ENCODE data around the gene MRPL3. TPM values are rescaled to one million over a fixed set of nuclear protein-coding genes. Genes with fewer than 3 reads are reported as not detected.
"Not testable (repeated sequence)": the region's sequence is repeated elsewhere in the genome, so short reads cannot be mapped to it uniquely, and the experiment has no call there.

Gene MRPL3
- total RNA-seq, 2 experiments from 2014 or later: 64.1 to 98.0 TPM

GRCh38 chr3:131535596-131535995 is 32.8 kb upstream of the MRPL3 start:
- no peaks in the 10 kb centered on the region for H3K4me1 Mint-ChIP-seq
- CTCF ChIA-PET: no interaction called here
- peaks cover 47% of the 10 kb centered on the region for H3K27me3 Mint-ChIP-seq
- no peaks in the 10 kb centered on the region for H3K36me3 Mint-ChIP-seq
- no peak overlapping the region for H3K4me3 Mint-ChIP-seq
- ATAC-seq: no peak
- H3K9me3 Mint-ChIP-seq (ENCODE audit: low read depth): no peaks in the 10 kb centered on the region
- no peak overlapping the region for H3K27ac Mint-ChIP-seq
- no peak for DNase-seq

DNA sequence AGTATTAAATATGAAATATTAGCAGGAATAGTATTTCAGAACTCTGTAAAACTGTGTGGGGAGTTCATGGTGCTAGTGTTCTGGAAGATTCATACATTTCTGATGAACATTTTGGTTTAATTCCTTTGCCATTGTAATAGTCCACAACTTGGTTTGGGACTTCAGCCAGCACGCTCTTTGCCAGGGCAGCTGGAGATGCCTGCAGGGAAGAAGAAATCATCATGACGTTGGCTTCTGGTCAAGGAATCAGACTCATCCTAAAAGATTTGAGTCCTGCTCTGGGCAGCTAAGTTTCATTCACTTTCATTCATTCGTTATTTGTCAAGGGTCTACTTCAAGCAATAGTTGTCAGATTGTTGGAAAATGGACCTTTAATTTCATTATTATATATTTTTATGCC is 32.4 kb upstream of the MRPL3 start:
- H3K4me1 Mint-ChIP-seq: no peaks in the 10 kb centered on the region
- DNase-seq: no peak
- no peaks in the 10 kb centered on the region for H3K36me3 Mint-ChIP-seq
- CTCF ChIA-PET: no interaction called here
- ATAC-seq: no peak
- H3K9me3 Mint-ChIP-seq (ENCODE audit: low read depth): no peaks in the 10 kb centered on the region
- no peak overlapping the region for H3K4me3 Mint-ChIP-seq
- no peak overlapping the region for H3K27ac Mint-ChIP-seq
- H3K27me3 Mint-ChIP-seq: peaks cover 47% of the 10 kb centered on the region

- ATAC-seq: no peak
- no peaks in the 10 kb centered on the region for H3K9me3 Mint-ChIP-seq (ENCODE audit: low read depth)
- no peak overlapping the region for H3K27ac Mint-ChIP-seq
- H3K4me3 Mint-ChIP-seq: no peak overlapping the region
- CTCF ChIA-PET: no interaction called here
- peaks cover 59% of the 10 kb centered on the region for H3K27me3 Mint-ChIP-seq
- no peaks in the 10 kb centered on the region for H3K4me1 Mint-ChIP-seq
- DNase-seq: no peak
- no peaks in the 10 kb centered on the region for H3K36me3 Mint-ChIP-seq
Measured at GRCh38 chr3:131532645-131533044, 29.9 kb upstream of the MRPL3 start.

- DNase-seq: no peak
- H3K27ac Mint-ChIP-seq: no peak overlapping the region
- H3K4me1 Mint-ChIP-seq: no peaks in the 10 kb centered on the region
- ATAC-seq: no peak
- H3K36me3 Mint-ChIP-seq: no peaks in the 10 kb centered on the region
- H3K27me3 Mint-ChIP-seq: peaks cover 66% of the 10 kb centered on the region
- CTCF ChIA-PET: no interaction called here
- H3K4me3 Mint-ChIP-seq: no peak overlapping the region
- H3K9me3 Mint-ChIP-seq (ENCODE audit: low read depth): no peaks in the 10 kb centered on the region
Measured at GRCh38 chr3:131530843-131531242, 28.1 kb upstream of the MRPL3 start.

DNA sequence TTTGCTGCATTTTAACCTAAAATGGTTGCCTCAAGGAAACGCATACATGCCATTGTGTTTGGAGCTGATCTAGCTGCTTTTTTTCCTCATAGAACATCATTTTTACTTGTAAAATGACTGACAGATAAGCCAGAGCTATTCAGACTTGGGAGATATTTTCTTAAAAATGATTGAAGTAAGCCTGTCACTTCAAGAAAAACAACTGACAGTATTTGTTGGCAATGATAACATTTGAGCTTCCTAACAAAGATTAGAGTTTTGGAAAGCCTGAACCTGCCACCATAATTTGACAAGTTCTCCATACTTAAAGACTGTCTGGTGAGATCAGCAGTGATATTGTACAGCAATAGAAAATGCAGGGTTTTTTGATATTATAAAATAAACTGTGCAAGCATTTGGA is 27.6 kb upstream of the MRPL3 start:
- CTCF ChIA-PET: no interaction called here

DNA sequence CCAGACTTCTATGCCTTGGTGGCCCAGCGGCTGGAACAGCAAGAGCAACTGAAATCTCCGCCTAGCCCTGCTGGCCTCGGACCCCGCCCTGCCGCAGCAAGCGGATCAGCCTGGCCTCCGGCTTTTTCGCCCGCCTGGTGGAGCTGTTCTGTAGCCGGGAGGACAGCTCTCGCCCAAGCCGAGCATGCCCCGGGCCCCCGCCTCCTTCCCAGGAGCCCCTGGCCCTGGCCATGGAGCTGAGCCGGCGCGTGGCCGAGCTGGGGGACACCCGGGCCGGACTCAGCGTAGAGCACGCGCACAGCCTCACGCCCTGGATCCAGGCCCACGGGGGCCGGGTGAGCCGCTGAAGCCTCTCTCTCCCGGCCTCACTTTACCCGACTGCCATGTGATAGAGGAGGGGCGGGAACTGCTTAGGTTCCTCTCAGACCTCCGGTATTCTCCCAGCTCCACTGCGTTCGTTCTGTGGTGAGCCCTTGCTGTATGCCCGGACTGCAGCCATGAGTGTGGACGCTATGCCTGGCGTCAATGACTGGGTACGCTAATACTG is 24.1 kb upstream of the MRPL3 start:
- no peak overlapping the region for H3K27ac Mint-ChIP-seq
- peaks cover 51% of the 10 kb centered on the region for H3K27me3 Mint-ChIP-seq
- no peaks in the 10 kb centered on the region for H3K4me1 Mint-ChIP-seq
- H3K9me3 Mint-ChIP-seq (ENCODE audit: low read depth): no peaks in the 10 kb centered on the region
- DNase-seq (no peak), ATAC-seq (peak; percentile 58)
- CTCF ChIA-PET: no interaction called here
- H3K36me3 Mint-ChIP-seq: no peaks in the 10 kb centered on the region
- H3K4me3 Mint-ChIP-seq: no peak overlapping the region

More for the DNA sequence above, 27.6 kb upstream of the MRPL3 start:
- no peak overlapping the region for H3K27ac Mint-ChIP-seq
- H3K4me1 Mint-ChIP-seq: no peaks in the 10 kb centered on the region
- H3K4me3 Mint-ChIP-seq: no peak overlapping the region
- ATAC-seq (no peak), DNase-seq (no peak)
- H3K27me3 Mint-ChIP-seq: peaks cover 65% of the 10 kb centered on the region
- no peaks in the 10 kb centered on the region for H3K9me3 Mint-ChIP-seq (ENCODE audit: low read depth)
- no peaks in the 10 kb centered on the region for H3K36me3 Mint-ChIP-seq

DNA sequence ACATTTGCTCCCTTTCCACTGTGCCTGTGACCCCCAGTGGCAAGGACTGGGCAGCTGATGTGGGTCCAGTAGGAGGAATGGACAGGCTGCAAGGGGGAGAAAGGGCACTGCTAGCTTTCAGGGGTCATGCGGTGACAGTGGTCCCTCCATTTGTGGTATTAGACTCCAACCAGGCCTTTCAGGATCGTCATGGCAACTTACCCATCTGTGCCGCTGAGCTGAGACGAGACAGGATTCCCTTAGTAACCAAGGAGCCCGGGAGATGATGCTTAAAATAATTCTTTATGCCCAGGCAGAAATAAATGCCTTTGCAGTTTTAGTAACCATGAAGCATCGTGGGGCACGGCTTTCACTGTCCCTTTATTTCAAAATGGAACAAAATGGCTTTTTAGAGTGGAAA is 15.9 kb upstream of the MRPL3 start:
- ATAC-seq: no peak
- Mint-ChIP-seq H3K36me3 (no peaks in the 10 kb centered on the region), H3K27me3 (peaks cover 5% of the 10 kb centered on the region), H3K27ac (no peak overlapping the region), H3K4me3 (no peak overlapping the region), H3K9me3 (ENCODE audit: low read depth) (peaks cover 3% of the 10 kb centered on the region), H3K4me1 (no peaks in the 10 kb centered on the region)
- CTCF ChIA-PET: no interaction called here
- no peak for DNase-seq

- H3K36me3 Mint-ChIP-seq: peaks cover 16% of the 10 kb centered on the region
- H3K4me3 Mint-ChIP-seq: no peak overlapping the region
- peaks cover 35% of the 10 kb centered on the region for H3K4me1 Mint-ChIP-seq
- peaks cover 3% of the 10 kb centered on the region for H3K27me3 Mint-ChIP-seq
- CTCF ChIA-PET: no interaction called here
- H3K27ac Mint-ChIP-seq: no peak overlapping the region
- ATAC-seq (no peak), DNase-seq (no peak)
- H3K9me3 Mint-ChIP-seq (ENCODE audit: low read depth): no peaks in the 10 kb centered on the region
Measured at GRCh38 chr3:131505421-131505820, 2.6 kb upstream of the MRPL3 start.

DNA sequence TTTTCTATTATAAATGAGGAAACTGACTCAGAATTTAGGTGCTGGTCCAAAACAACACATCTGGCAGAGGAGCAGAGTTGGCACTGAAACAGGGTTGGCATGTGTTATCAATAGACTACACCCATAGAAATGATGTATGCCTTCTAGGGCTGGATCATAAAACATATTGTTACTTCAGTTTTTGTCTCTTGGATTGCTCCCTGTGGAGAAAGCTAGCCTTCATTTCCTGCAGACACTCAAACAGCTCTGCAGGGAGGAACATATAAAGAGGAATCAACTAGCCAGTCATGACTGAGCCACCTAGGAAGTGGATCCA is 507 bp upstream of the MRPL3 start:
- Mint-ChIP-seq H3K9me3 (ENCODE audit: low read depth) (no peaks in the 10 kb centered on the region), H3K27ac (peak overlapping the region; percentile 95), H3K36me3 (peaks cover 31% of the 10 kb centered on the region), H3K4me1 (peaks cover 43% of the 10 kb centered on the region), H3K4me3 (peak overlapping the region; percentile 97), H3K27me3 (peaks cover 2% of the 10 kb centered on the region)
- CTCF ChIA-PET: interaction anchor here (0.7 kb wide), 1 partner anchor 462 kb away, joined by 3 read pairs; no protein-coding TSS in a partner anchor
- no peak for DNase-seq
- peak; percentile 5 for ATAC-seq

DNA sequence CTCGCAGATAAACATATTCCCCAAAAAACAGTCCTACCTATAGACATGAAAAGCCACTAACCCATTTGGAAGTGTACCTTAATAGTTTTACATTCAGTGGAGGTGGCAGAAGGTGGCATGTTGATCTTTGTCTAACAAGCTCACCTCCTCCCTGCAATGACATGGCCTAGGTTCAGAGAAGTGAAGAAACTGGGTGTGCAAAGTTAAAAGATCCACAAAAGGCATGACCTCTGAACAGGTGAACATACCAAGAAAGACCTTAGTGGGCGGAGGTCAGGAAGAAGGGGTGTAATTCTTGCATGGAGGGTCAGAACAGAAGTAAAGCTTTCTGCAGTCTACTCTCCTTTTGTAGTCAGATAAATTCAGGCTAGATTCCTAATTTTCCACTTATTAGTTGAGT is 822 bp downstream of the MRPL3 start:
- CTCF ChIA-PET: interaction anchor here (1.0 kb wide), 1 partner anchor 469 kb away, joined by 3 read pairs; no protein-coding TSS in a partner anchor
- ATAC-seq: no peak
- H3K36me3 Mint-ChIP-seq: peaks cover 43% of the 10 kb centered on the region

DNA sequence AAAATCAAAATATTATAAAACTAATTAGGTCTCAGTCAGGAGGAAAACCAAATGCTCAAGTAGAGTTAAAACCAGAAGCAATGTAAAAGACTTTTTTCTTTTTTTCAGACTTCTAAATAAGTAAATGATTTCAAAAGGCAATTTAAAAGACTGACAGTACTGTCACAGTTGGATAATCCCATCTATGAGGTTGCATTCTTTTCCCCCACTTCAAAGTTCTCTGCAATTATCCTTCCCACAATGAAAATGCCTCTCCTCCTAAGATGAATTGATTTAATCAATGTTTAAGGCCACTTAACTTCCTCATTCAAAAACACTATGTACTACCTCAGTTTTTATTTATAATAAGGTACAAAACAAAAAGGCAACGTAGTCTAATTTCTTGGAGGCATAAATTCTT is 8.1 kb downstream of the MRPL3 start:
- ATAC-seq (no peak), DNase-seq (no peak)
- Mint-ChIP-seq H3K36me3 (peaks cover 48% of the 10 kb centered on the region), H3K9me3 (ENCODE audit: low read depth) (no peaks in the 10 kb centered on the region), H3K4me1 (peaks cover 10% of the 10 kb centered on the region), H3K27me3 (no peaks in the 10 kb centered on the region), H3K27ac (no peak overlapping the region), H3K4me3 (no peak overlapping the region)
- CTCF ChIA-PET: no interaction called here

More for the DNA sequence above, 822 bp downstream of the MRPL3 start:
- Mint-ChIP-seq H3K9me3 (ENCODE audit: low read depth) (no peaks in the 10 kb centered on the region), H3K27me3 (no peaks in the 10 kb centered on the region), H3K4me3 (peak overlapping the region; percentile 97), H3K27ac (peak overlapping the region; percentile 95), H3K4me1 (peaks cover 44% of the 10 kb centered on the region)
- DNase-seq: no peak

- Mint-ChIP-seq H3K27me3 (no peaks in the 10 kb centered on the region), H3K27ac (no peak overlapping the region), H3K4me3 (no peak overlapping the region), H3K36me3 (peaks cover 43% of the 10 kb centered on the region), H3K4me1 (peaks cover 4% of the 10 kb centered on the region), H3K9me3 (ENCODE audit: low read depth) (no peaks in the 10 kb centered on the region)
- ATAC-seq (no peak), DNase-seq (no peak)
- CTCF ChIA-PET: no interaction called here
Measured at GRCh38 chr3:131491775-131492174, 11.0 kb downstream of the MRPL3 start.

DNA sequence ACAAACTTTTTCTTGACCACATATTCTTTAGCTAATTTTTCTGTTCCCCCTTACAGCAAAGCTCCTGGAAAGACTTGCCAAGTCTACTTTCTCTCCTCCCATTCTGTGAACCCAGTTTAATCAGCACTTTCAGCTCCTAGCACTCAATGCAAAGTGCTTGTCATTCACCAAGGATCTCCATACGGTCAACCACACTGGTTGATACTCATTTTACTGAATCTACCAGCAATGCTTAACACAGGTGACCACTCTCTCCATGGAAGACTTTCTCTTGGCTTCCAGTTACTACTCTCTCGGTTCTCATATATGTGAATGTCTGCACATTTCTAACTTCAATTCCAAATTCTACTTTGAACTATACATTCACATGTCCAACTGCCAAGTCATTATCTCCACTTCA is 11.7 kb downstream of the MRPL3 start:
- no peaks in the 10 kb centered on the region for H3K9me3 Mint-ChIP-seq (ENCODE audit: low read depth)
- no peak overlapping the region for H3K27ac Mint-ChIP-seq
- H3K4me1 Mint-ChIP-seq: peaks cover 6% of the 10 kb centered on the region
- H3K36me3 Mint-ChIP-seq: peaks cover 42% of the 10 kb centered on the region
- DNase-seq: no peak
- H3K4me3 Mint-ChIP-seq: no peak overlapping the region
- no peak for ATAC-seq
- CTCF ChIA-PET: no interaction called here
- H3K27me3 Mint-ChIP-seq: no peaks in the 10 kb centered on the region

GRCh38 chr3:131486545-131486944 is 16.2 kb downstream of the MRPL3 start:
- DNase-seq; CTCF ChIA-PET; H3K27me3 Mint-ChIP-seq; H3K4me3 Mint-ChIP-seq; ATAC-seq; H3K9me3 Mint-ChIP-seq (ENCODE audit: low read depth): not testable (repeated sequence)
- Mint-ChIP-seq H3K27ac (peak overlapping the region; percentile 13), H3K36me3 (peaks cover 36% of the 10 kb centered on the region), H3K4me1 (peaks cover 12% of the 10 kb centered on the region)

DNA sequence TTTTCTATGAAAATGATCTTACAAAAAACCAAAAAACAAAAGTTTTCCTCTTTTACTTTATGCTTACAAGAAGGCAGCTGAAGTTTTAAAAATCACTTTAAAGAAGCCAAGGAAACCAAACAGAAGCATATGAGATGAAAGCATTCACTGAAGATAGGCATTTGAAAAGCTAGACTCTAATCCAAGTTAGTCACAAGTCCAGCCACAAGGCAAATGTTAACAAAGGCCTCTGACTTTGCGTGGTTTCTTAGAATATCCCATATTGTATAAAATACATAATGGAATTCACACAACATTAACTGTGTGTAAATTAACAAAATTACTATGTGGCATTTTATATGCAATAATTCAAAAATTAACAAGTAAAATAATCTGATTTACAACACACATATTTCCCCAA is 17.7 kb downstream of the MRPL3 start:
- no peak overlapping the region for H3K27ac Mint-ChIP-seq
- H3K4me1 Mint-ChIP-seq: peaks cover 12% of the 10 kb centered on the region
- H3K27me3 Mint-ChIP-seq: no peaks in the 10 kb centered on the region
- DNase-seq (no peak), ATAC-seq (no peak)
- no peaks in the 10 kb centered on the region for H3K9me3 Mint-ChIP-seq (ENCODE audit: low read depth)
- CTCF ChIA-PET: no interaction called here
- H3K36me3 Mint-ChIP-seq: peaks cover 39% of the 10 kb centered on the region
- no peak overlapping the region for H3K4me3 Mint-ChIP-seq
